ENCODE data around the gene MED13L.

DNA sequence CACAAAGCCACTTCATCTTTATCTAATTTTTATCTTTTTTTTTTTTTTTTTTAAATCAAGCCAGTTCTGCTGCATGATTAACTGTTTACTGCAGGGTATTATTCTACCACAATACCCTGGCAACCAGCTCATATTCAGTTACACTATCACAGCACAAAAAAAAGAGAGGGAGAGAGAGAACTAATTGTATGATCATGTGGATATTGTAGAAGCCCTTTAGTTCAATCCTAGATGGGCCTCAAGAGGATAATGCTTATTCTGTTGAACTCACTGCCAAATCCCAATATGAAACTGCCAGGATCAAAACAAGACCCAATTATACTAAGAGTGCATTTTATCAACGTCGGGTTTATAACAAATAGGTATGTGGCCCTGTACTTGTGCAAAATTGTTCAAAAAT lies 51.5 kb downstream of the MED13L start:
- TF ChIP-seq SIN3A (IDR thresholded peaks at IDR 0.05; ENCODE audit: borderline replicate concordance, insufficient read depth, low read length) (no peak), POLR2AphosphoS5 (IDR thresholded peaks at IDR 0.05; ENCODE audit: low read depth, low read length) (no peak), TAF1 (IDR thresholded peaks at IDR 0.05; ENCODE audit: borderline replicate concordance, insufficient read depth, low read length) (no peak), FOXP2 (optimal IDR thresholded peaks at IDR 0.05; ENCODE audit: borderline replicate concordance, extremely low read depth, extremely low read length, insufficient read depth) (no peak)
- TF ChIP-seq, protein P1, sequence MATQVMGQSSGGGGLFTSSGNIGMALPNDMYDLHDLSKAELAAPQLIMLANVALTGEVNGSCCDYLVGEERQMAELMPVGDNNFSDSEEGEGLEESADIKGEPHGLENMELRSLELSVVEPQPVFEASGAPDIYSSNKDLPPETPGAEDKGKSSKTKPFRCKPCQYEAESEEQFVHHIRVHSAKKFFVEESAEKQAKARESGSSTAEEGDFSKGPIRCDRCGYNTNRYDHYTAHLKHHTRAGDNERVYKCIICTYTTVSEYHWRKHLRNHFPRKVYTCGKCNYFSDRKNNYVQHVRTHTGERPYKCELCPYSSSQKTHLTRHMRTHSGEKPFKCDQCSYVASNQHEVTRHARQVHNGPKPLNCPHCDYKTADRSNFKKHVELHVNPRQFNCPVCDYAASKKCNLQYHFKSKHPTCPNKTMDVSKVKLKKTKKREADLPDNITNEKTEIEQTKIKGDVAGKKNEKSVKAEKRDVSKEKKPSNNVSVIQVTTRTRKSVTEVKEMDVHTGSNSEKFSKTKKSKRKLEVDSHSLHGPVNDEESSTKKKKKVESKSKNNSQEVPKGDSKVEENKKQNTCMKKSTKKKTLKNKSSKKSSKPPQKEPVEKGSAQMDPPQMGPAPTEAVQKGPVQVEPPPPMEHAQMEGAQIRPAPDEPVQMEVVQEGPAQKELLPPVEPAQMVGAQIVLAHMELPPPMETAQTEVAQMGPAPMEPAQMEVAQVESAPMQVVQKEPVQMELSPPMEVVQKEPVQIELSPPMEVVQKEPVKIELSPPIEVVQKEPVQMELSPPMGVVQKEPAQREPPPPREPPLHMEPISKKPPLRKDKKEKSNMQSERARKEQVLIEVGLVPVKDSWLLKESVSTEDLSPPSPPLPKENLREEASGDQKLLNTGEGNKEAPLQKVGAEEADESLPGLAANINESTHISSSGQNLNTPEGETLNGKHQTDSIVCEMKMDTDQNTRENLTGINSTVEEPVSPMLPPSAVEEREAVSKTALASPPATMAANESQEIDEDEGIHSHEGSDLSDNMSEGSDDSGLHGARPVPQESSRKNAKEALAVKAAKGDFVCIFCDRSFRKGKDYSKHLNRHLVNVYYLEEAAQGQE (IDR thresholded peaks at IDR 0.05; ENCODE audit: insufficient read depth in 1 of 2, low read depth in 2 of 2, low read length in 2 of 2) = no peak

All from PFSK-1 (cell line).